Transverse colon (tissue), 4 donors: ENCODE results near the gene PDAP1.

Experiments used
- CTCF ChIP-seq, 5 experiments: fragments of 200-600 bp in 3 of 5; fragments of 450-650 bp in 2 of 5; sonication (generic) in 3 of 5; IDR thresholded peaks; 1 replicate in 2 of 5; 2 replicates in 3 of 5; pipeline ENCODE4 v1.5.1; 2016 to 2017; ENCODE audit warnings: antibody characterized with exemption in 5 of 5, inconsistent platforms in 3 of 5, mild to moderate bottlenecking in 2 of 5, moderate library complexity in 1 of 5
- POLR2AphosphoS5 ChIP-seq, 3 donors: sonication (generic); formaldehyde crosslinking; IDR thresholded peaks; one replicate each; pipeline ENCODE4 v1.6.1; 2016; ENCODE audit warnings: antibody characterized with exemption in 3 of 3

- no peak for TF ChIP-seq CTCF (IDR thresholded peaks at IDR 0.05)
- no peak for TF ChIP-seq POLR2AphosphoS5 (IDR thresholded peaks at IDR 0.05)
Measured at GRCh38 chr7:99384523-99384922, 23.9 kb downstream of the PDAP1 start.
